HG03025 (cell line): Measurements from ENCODE around the gene GALNS.

Source experiments
- ATAC-seq: cut with Tn5 transposase; IDR thresholded peaks from one replicate; pipeline ENCODE4 v1.9.1; 2021; ENCODE audit warnings: mild to moderate bottlenecking, moderate library complexity; ENCODE audit not compliant: unreplicated experiment, low FRiP score

The GALNS gene

DNA sequence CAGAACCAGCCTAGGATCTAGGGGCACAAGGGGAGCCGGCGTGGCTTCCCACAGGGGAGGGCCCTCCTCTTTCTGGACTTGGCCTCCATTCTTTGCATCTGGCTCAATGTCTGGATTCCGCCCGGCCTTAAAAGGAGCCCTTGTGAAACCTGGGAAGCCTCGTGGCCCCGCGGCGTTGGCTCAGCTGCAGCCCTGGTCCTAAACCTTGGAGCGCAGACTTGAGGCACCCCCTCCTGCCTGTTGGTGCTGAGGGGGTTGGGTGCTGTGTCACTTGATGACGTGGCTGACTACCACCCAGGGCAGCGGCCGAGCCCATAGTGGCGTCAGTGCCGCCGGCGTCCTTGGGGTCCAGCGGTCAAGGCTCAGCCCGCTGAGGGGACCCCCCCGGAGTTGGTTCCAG lies 4.6 kb upstream of the GALNS start:
- no peak for ATAC-seq

- ATAC-seq, result no peak
Observed at GRCh38 chr16:88859381-88860091, 2.8 kb upstream of the GALNS start.

GRCh38 chr16:88857728-88858339 lies 1.1 kb upstream of the GALNS start:
- ATAC-seq, result peak; percentile 36

DNA sequence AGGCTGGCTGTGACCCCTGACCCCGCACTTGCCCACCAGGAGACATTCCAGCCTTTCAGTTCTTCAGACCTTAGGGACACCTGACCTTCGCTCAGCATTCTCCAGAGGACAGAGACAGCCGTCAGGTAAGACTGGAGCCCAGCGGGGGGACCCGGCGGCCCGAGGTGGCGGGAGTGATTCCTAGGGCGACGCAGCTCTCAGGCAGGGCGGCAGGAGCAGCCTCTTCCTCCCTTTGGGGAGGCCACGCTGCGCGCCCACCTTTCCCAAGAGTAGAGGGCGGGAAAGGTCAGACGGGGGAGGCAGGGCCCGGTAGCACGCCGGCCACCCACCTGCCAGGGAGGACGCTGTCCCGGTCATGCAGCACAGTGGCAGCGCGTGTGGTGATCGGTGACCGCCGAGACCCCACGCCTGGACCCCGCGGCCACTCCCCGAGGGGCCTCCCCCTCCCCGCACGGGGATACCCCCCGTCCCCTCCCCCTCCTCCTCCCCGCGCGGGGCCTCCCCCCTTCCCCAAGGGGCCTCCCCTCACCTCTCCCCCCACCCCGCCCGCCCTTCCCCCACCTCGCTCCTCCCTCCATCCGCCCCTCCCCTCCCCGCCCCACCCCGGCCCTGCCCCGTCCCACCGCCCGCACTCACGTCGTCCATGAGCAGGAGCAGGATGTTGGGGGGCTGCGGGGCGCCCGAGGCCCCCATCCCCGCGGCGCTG lies 472 bp downstream of the GALNS start:
- ATAC-seq, result no peak

DNA sequence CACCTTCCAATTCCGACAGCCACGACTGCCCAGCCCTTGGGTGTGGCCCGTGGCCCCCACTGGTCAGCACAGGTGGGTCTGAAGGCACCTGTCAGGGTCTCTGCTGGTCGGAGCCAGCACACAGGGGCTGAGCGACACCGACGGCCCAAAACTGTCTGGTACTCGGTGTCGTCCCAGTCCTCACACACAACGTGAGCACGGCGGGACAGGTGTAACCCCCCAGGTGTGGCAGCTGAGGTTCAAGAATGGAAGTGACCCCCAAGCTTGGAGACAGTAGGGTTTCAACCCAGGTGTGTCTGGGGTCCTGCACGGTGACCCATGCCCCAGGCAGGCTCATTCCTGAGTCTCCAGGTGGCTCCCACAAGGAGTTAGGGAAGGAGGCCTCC lies 1.0 kb downstream of the GALNS start:
- ATAC-seq, result no peak

GRCh38 chr16:88855176-88855575 lies 1.6 kb downstream of the GALNS start:
- ATAC-seq, result no peak

DNA sequence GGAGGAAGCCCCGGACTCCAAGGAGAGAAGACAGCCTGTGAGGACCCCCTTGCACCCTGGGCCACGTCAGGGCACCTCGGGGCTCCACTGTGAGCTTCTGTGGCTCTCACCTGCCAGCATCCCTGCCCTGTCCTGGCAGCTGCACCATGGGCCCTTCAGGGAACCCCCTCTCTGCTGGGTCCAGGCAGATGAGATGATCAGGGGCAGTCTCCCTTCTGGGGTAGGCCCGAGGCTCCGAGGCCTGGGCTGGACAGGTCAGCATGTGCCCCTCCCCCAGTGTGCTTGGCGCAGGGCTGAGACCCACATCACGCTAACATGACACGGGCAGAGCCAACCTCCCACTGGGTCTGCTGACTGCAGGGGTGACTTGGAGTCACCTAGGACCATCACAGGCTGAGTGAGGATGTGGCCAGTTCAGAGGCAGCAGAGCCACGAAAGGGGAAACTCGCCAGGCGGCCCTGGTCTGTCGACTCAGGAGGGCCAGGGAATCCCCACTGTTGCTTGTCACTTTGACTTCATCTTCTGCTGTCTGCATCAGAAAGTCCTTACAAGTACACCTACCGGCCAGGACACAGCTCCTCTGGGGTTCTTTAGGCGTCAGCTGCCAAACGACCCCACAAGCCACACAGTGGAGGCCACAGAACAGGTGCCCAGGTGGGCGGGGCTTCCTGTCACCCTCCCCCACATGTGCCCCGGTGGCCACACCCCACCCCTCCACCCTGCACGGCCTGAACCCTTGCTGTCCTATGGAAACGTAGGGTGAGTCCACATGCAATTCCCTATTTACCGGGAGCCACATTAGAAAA lies 2.2 kb downstream of the GALNS start:
- ATAC-seq, result no peak

GRCh38 chr16:88853325-88853941 lies 3.3 kb downstream of the GALNS start:
- ATAC-seq, result no peak

GRCh38 chr16:88851616-88852015 lies 5.1 kb downstream of the GALNS start:
- no peak for ATAC-seq

- no peak for ATAC-seq
Observed at GRCh38 chr16:88850531-88851199, 6.1 kb downstream of the GALNS start.

DNA sequence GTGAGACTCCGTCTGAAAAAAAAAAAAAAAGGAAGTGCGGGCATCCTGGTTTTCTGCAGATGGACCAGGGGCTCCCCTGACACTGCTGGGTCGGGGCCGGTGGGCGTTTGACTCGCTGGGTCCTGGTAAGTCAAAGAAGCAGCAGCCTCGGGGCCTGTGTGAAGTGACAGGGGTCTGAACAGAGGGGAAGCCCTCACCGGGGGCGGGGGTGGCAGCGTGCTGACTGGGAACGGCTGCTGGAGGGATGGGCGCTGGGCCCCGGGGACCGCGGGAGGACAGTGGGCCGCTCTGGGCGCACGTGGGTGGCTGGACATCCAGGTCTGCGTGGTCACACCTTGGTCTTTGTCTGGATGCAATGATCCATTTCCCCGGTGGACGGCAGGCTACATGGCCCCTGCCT lies 8.2 kb downstream of the GALNS start:
- ATAC-seq, result no peak

- no peak for ATAC-seq
Observed at GRCh38 chr16:88847654-88848053, 9.1 kb downstream of the GALNS start.

DNA sequence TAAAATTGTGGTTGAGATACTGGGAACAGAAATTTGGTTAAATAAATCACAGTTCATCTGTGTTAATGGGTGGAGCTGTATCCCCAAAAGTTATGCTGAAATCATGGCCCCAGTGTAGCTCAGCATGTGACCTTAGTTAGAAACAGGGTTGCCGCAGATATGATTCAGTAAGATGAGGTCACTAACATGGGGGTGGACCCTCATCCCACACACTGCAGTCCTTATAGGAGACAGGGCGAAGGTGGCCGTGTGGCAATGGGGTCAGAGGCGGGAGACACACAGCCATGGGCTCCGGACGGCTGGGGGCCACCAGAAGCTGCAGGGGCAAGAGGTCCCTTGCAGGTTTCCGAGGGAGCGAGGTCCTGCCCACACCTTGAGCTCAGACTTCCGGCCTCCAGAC lies 10.7 kb downstream of the GALNS start:
- ATAC-seq, result no peak

GRCh38 chr16:88844419-88845036 lies 12.2 kb downstream of the GALNS start:
- ATAC-seq, result no peak

DNA sequence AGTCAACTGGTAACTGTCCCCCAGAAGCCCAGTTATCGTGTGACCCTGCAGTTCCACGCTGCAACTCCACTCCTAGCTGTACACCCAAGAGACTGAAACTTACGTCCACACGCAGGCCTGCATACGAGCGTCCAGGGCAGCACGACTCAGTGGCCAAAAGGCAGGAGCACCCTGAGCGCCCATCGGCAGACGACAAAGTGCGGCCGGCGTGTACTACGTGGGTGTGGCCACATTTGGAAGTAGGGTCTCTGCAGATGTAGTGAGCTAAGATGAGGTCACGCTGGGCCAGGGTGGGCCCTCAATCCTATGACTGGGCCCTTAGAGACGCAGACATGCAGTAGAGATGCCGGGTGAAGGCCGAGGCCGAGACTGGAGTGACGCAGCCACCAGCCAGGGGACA lies 13.5 kb downstream of the GALNS start:
- no peak for ATAC-seq

GRCh38 chr16:88842806-88843205 lies 13.9 kb downstream of the GALNS start:
- ATAC-seq, result no peak

- ATAC-seq, result no peak
Observed at GRCh38 chr16:88842308-88842756, 14.4 kb downstream of the GALNS start.

GRCh38 chr16:88841521-88842307 lies 15.0 kb downstream of the GALNS start:
- no peak for ATAC-seq
